Endothelial cell of umbilical vein (primary cell): ENCODE measurements around the gene ZNRF3. TPM values are rescaled to one million over a fixed set of nuclear protein-coding genes. Genes with fewer than 3 reads are reported as not detected.

Experiments
- BruUV-seq: library from RNA; stranded (reverse); fragments of 400-500 nt; replicated peaks from 2 replicates; lab custom pipeline; 2021; lab: Mats Ljungman, UMichigan
- CTCF ChIA-PET: fragments of 300-600, 350-600 bp; sonication (Branson Sonifier 250); formaldehyde crosslinking; loops from one replicate; lab custom pipeline; 2021; ENCODE audit warnings: antibody characterized with exemption, inconsistent platforms; lab: Charles Lee
- POLR2A ChIA-PET: fragments of 300-600, 350-600 bp; sonication (Branson Sonifier 250); formaldehyde crosslinking; loops from one replicate; lab custom pipeline; 2021; ENCODE audit warnings: antibody characterized with exemption, inconsistent platforms; lab: Charles Lee
- DNase-seq: peaks from one replicate; pipeline ENCODE4 v3.0.0-alpha.2; 2011; ENCODE audit warnings: low read depth, low spot score
- FAIRE-seq: peaks from 2 replicates; lab custom pipeline; 2011; peaks lifted over from hg19 to GRCh38; lab: Jason Lieb, UNC
- H2AFZ ChIP-seq: 2 replicates; pipeline ENCODE4 v1.6.0; 2012; ENCODE audit warnings: low read depth, low read length, control low read depth, inconsistent platforms
- H3K27ac ChIP-seq: 2 replicates; pipeline ENCODE4 v1.5.1; 2011; ENCODE audit warnings: low read depth, mild to moderate bottlenecking, control low read depth, low read length, moderate library complexity; ENCODE audit not compliant: insufficient read depth
- H3K27me3 ChIP-seq, 2 experiments: 2 replicates each; pipeline versions ENCODE4 v1.6.0 to v1.6.1; 2011; ENCODE audit warnings: low read length in 2 of 2, mixed read lengths in 1 of 2; ENCODE audit not compliant: control insufficient read depth in 2 of 2, insufficient read depth in 2 of 2
- H3K36me3 ChIP-seq, 2 experiments: 2 replicates in 1 of 2; 3 replicates in 1 of 2; pipeline ENCODE4 v1.5.1; 2011; ENCODE audit warnings: low read length in 2 of 2, mild to moderate bottlenecking in 1 of 2, moderate library complexity in 1 of 2; ENCODE audit not compliant: control insufficient read depth in 2 of 2, insufficient read depth in 2 of 2; ENCODE audit errors: extremely low read depth in 1 of 2
- H3K4me1 ChIP-seq: 3 replicates; pipeline ENCODE4 v1.5.1; 2011; ENCODE audit warnings: mild to moderate bottlenecking, low read length; ENCODE audit not compliant: control insufficient read depth, insufficient read depth; ENCODE audit errors: extremely low read depth
- H3K4me2 ChIP-seq: 2 replicates; pipeline ENCODE4 v1.6.1; 2011; ENCODE audit warnings: low read length, control low read depth, mixed read lengths; ENCODE audit not compliant: insufficient read depth
- H3K4me3 ChIP-seq, 3 experiments: fragments of 200-600 bp in 1 of 3; sonication (generic), shearing (Covaris generic) in 1 of 3; replicated peaks in 1 of 3; 2 replicates each; pipeline ENCODE4 v1.5.1; 2011 to 2016; ENCODE audit warnings: control low read depth in 3 of 3, low read length in 3 of 3, mild to moderate bottlenecking in 2 of 3, inconsistent platforms in 1 of 3, low read depth in 1 of 3, moderate library complexity in 1 of 3; ENCODE audit not compliant: insufficient read depth in 1 of 3
- H3K79me2 ChIP-seq: 2 replicates; pipeline ENCODE4 v1.6.0; 2012; ENCODE audit warnings: low read length, inconsistent platforms; ENCODE audit not compliant: control insufficient read depth, insufficient read depth
- H3K9ac ChIP-seq: replicated peaks from 2 replicates; pipeline ENCODE3; 2011; ENCODE audit warnings: low read length, control low read depth; ENCODE audit not compliant: insufficient read depth; ENCODE audit errors: extremely low read depth
- H3K9me1 ChIP-seq: replicated peaks from 3 replicates; pipeline ENCODE4 v1.6.0; 2011; ENCODE audit warnings: mild to moderate bottlenecking, low read length; ENCODE audit not compliant: control insufficient read depth, insufficient read depth; ENCODE audit errors: extremely low read depth
- H3K9me3 ChIP-seq: replicated peaks from 2 replicates; pipeline ENCODE4 v1.5.1; 2012; ENCODE audit warnings: low read length, inconsistent platforms; ENCODE audit not compliant: control insufficient read depth, insufficient read depth
- H4K20me1 ChIP-seq: replicated peaks from 2 replicates; pipeline ENCODE3; 2011; ENCODE audit warnings: mild to moderate bottlenecking, low read length; ENCODE audit not compliant: control insufficient read depth, insufficient read depth; ENCODE audit errors: extremely low read depth
- CTCF ChIP-seq, 2 donors: IDR thresholded peaks; 1 replicate in 1 of 2; 2 replicates in 1 of 2; pipeline ENCODE4 v1.5.1; 2011; ENCODE audit warnings: low read length in 2 of 2, mild to moderate bottlenecking in 2 of 2, moderate library complexity in 2 of 2, control low read depth in 1 of 2, inconsistent platforms in 1 of 2, low read depth in 1 of 2; ENCODE audit not compliant: insufficient read depth in 1 of 2; ENCODE audit errors: extremely low read depth in 1 of 2
- EZH2 ChIP-seq: IDR thresholded peaks from 2 replicates; pipeline ENCODE4 v1.6.1; 2012; ENCODE audit warnings: borderline replicate concordance, low read depth, mild to moderate bottlenecking, moderate library complexity, low read length, inconsistent platforms; ENCODE audit not compliant: severe bottlenecking
- FOS ChIP-seq: IDR thresholded peaks from 2 replicates; pipeline ENCODE4 v1.6.1; 2011; ENCODE audit warnings: mild to moderate bottlenecking, low read length, moderate library complexity, borderline replicate concordance; ENCODE audit not compliant: insufficient read depth
- GATA2 ChIP-seq: IDR thresholded peaks from 2 replicates; pipeline ENCODE4 v1.7.0; 2011; ENCODE audit warnings: low read depth, mild to moderate bottlenecking, moderate library complexity, mixed read lengths, low read length; ENCODE audit not compliant: insufficient read length, insufficient read depth
- JUN ChIP-seq: IDR thresholded peaks from 2 replicates; pipeline ENCODE4 v1.6.1; 2011; ENCODE audit warnings: borderline replicate concordance, low read depth; ENCODE audit not compliant: insufficient read length, insufficient read depth
- MAX ChIP-seq: IDR thresholded peaks from 2 replicates; pipeline ENCODE4 v1.6.1; 2011; ENCODE audit not compliant: insufficient read depth, insufficient read length
- MYC ChIP-seq: IDR thresholded peaks from one replicate; pipeline ENCODE4 v1.6.1; 2011; ENCODE audit warnings: mild to moderate bottlenecking, low read depth, low read length
- POLR2A ChIP-seq: IDR thresholded peaks from 2 replicates; pipeline ENCODE4 v1.6.1; 2012; ENCODE audit warnings: low read depth, mild to moderate bottlenecking, control low read depth, low read length
- POLR2AphosphoS5 ChIP-seq: IDR thresholded peaks from 2 replicates; pipeline ENCODE4 v1.6.1; 2012; ENCODE audit warnings: low read depth, mild to moderate bottlenecking, control low read depth, low read length, moderate library complexity; ENCODE audit not compliant: insufficient read depth
- dilution Hi-C: fragments of 300-500 bp; cut with MboI; formaldehyde crosslinking; loops from one replicate; pipeline ENCODE4 v1.15.0; 2019; ENCODE audit warnings: low sequenced_read_pairs; ENCODE audit not compliant: extremely low pct_ligation_motif_present
- intact Hi-C: fragments of 100-400 bp; cut with micrococcal nuclease; formaldehyde crosslinking; loops from one replicate; pipeline ENCODE4 v1.10.0; 2022
- polyA plus RNA-seq, 4 experiments: library from polyadenylated mRNA; depleted of rRNA in 3 of 4; stranded (reverse) in 3 of 4; unstranded in 1 of 4; fragments of >200 nt; gene quantifications; 2 replicates each; pipeline versions ENCODE4 v1.2.1 to v1.2.3, GENCODE V29; 2011 to 2012; ENCODE audit warnings: missing spikeins in 1 of 4
- total RNA-seq: library from RNA; stranded (reverse); gene quantifications from 2 replicates; pipeline ENCODE4 v1.2.3, GENCODE V29; 2021

Gene ZNRF3
- total and polyA plus RNA-seq, 2 donors (not counting 3 experiments of a cell fraction or from before 2014, with no cell fraction given) = 2.7 to 5.2 TPM

- Histone ChIP-seq H3K4me1 (no peaks in the 10 kb centered on the region), H3K9me3 (no peaks in the 10 kb centered on the region), H3K27me3 (no peaks in the 10 kb centered on the region), H4K20me1 (no peaks in the 10 kb centered on the region), H3K27ac (no peak overlapping the region), H3K4me3 (no peak overlapping the region), H2AFZ (no peak overlapping the region), H3K79me2 (no peaks in the 10 kb centered on the region), H3K4me2 (no peak overlapping the region), H3K9ac (no peak overlapping the region), H3K36me3 (no peaks in the 10 kb centered on the region), H3K9me1 (no peaks in the 10 kb centered on the region)
- FAIRE-seq (no peak), DNase-seq (no peak)
- BruUV-seq = no TSS peak
- intact Hi-C loops (no loop called here), dilution Hi-C loops (no loop called here)
- ChIA-PET POLR2A (no interaction called here), CTCF (interaction anchor here (1.6 to 2.8 kb wide), 3 partner anchors 13 to 199 kb away, joined by 6 to 12 read pairs (median 8); no protein-coding TSS in a partner anchor)
- TF ChIP-seq POLR2AphosphoS5 = no peak
- TF ChIP-seq GATA2 = no peak
- no peak for TF ChIP-seq CTCF (IDR thresholded peaks at IDR 0.05; ENCODE audit: extremely low read depth in 1 of 2, insufficient read depth in 1 of 2, low read depth in 1 of 2, low read length in 2 of 2)
- TF ChIP-seq JUN = no peak
- no peak for TF ChIP-seq MAX
- TF ChIP-seq EZH2 = no peak
- TF ChIP-seq MYC = no peak
- no peak for TF ChIP-seq FOS
- TF ChIP-seq POLR2A = no peak
Measured at GRCh38 chr22:29054251-29054767, 170.9 kb downstream of the ZNRF3 start.
